ENCODE results near the gene IQGAP2.

IQGAP2 gene

GRCh38 chr5:76526950-76527583 is 124.0 kb downstream of the IQGAP2 start:
- H3K36me3 ChIP-seq (ENCODE audit: insufficient read depth, low read length) = no peaks in the 10 kb centered on the region
- no peak overlapping the region for H2AFZ ChIP-seq (ENCODE audit: low read depth, low read length)
- no peaks in the 10 kb centered on the region for H3K9me3 ChIP-seq (ENCODE audit: low read length)
- peaks cover 28% of the 10 kb centered on the region for H3K4me1 ChIP-seq (ENCODE audit: insufficient read depth, low read length)
- H3K27me3 ChIP-seq (ENCODE audit: insufficient read depth, low read length) = no peaks in the 10 kb centered on the region
- H3K4me3 ChIP-seq (ENCODE audit: low read length) = no peak overlapping the region

- Histone ChIP-seq H3K9me3 (ENCODE audit: low read length) (no peaks in the 10 kb centered on the region), H3K36me3 (ENCODE audit: insufficient read depth, low read length) (no peaks in the 10 kb centered on the region), H2AFZ (ENCODE audit: low read depth, low read length) (no peak overlapping the region), H3K4me3 (ENCODE audit: low read length) (no peak overlapping the region), H3K4me1 (ENCODE audit: insufficient read depth, low read length) (peaks cover 28% of the 10 kb centered on the region), H3K27me3 (ENCODE audit: insufficient read depth, low read length) (no peaks in the 10 kb centered on the region)
These were observed 124.6 kb downstream of the IQGAP2 start for GRCh38 chr5:76527685-76528161.

GRCh38 chr5:76528547-76529331 is 125.7 kb downstream of the IQGAP2 start:
- H3K36me3 ChIP-seq (ENCODE audit: insufficient read depth, low read length) = no peaks in the 10 kb centered on the region
- H3K27me3 ChIP-seq (ENCODE audit: insufficient read depth, low read length) = no peaks in the 10 kb centered on the region
- H3K4me1 ChIP-seq (ENCODE audit: insufficient read depth, low read length) = peaks cover 24% of the 10 kb centered on the region
- H3K4me3 ChIP-seq (ENCODE audit: low read length) = no peak overlapping the region
- no peaks in the 10 kb centered on the region for H3K9me3 ChIP-seq (ENCODE audit: low read length)
- H2AFZ ChIP-seq (ENCODE audit: low read depth, low read length) = no peak overlapping the region

- H3K9me3 ChIP-seq (ENCODE audit: low read length) = no peaks in the 10 kb centered on the region
- no peak overlapping the region for H3K4me3 ChIP-seq (ENCODE audit: low read length)
- no peaks in the 10 kb centered on the region for H3K36me3 ChIP-seq (ENCODE audit: insufficient read depth, low read length)
- H3K27me3 ChIP-seq (ENCODE audit: insufficient read depth, low read length) = no peaks in the 10 kb centered on the region
- no peak overlapping the region for H2AFZ ChIP-seq (ENCODE audit: low read depth, low read length)
- peaks cover 15% of the 10 kb centered on the region for H3K4me1 ChIP-seq (ENCODE audit: insufficient read depth, low read length)
These were observed 126.6 kb downstream of the IQGAP2 start for GRCh38 chr5:76529464-76530344.

- Histone ChIP-seq H3K4me1 (ENCODE audit: insufficient read depth, low read length) (peaks cover 7% of the 10 kb centered on the region), H3K4me3 (ENCODE audit: low read length) (no peak overlapping the region), H2AFZ (ENCODE audit: low read depth, low read length) (no peak overlapping the region), H3K27me3 (ENCODE audit: insufficient read depth, low read length) (no peaks in the 10 kb centered on the region), H3K9me3 (ENCODE audit: low read length) (no peaks in the 10 kb centered on the region), H3K36me3 (ENCODE audit: insufficient read depth, low read length) (no peaks in the 10 kb centered on the region)
These were observed 129.0 kb downstream of the IQGAP2 start for GRCh38 chr5:76532052-76532451.

- no peaks in the 10 kb centered on the region for H3K27me3 ChIP-seq (ENCODE audit: insufficient read depth, low read length)
- no peak overlapping the region for H2AFZ ChIP-seq (ENCODE audit: low read depth, low read length)
- no peak overlapping the region for H3K4me3 ChIP-seq (ENCODE audit: low read length)
- no peaks in the 10 kb centered on the region for H3K9me3 ChIP-seq (ENCODE audit: low read length)
- peaks cover 1% of the 10 kb centered on the region for H3K4me1 ChIP-seq (ENCODE audit: insufficient read depth, low read length)
- H3K36me3 ChIP-seq (ENCODE audit: insufficient read depth, low read length) = no peaks in the 10 kb centered on the region
These were observed 129.9 kb downstream of the IQGAP2 start for GRCh38 chr5:76532973-76533372.

- no peaks in the 10 kb centered on the region for H3K27me3 ChIP-seq (ENCODE audit: insufficient read depth, low read length)
- no peak overlapping the region for H2AFZ ChIP-seq (ENCODE audit: low read depth, low read length)
- H3K9me3 ChIP-seq (ENCODE audit: low read length) = no peaks in the 10 kb centered on the region
- H3K4me3 ChIP-seq (ENCODE audit: low read length) = no peak overlapping the region
- no peaks in the 10 kb centered on the region for H3K4me1 ChIP-seq (ENCODE audit: insufficient read depth, low read length)
- no peaks in the 10 kb centered on the region for H3K36me3 ChIP-seq (ENCODE audit: insufficient read depth, low read length)
These were observed 132.5 kb downstream of the IQGAP2 start for GRCh38 chr5:76535577-76535976.

- H3K4me1 ChIP-seq (ENCODE audit: insufficient read depth, low read length) = no peaks in the 10 kb centered on the region
- H3K27me3 ChIP-seq (ENCODE audit: insufficient read depth, low read length) = no peaks in the 10 kb centered on the region
These were observed 134.0 kb downstream of the IQGAP2 start for GRCh38 chr5:76537073-76537543.

GRCh38 chr5:76542241-76542640 is 139.2 kb downstream of the IQGAP2 start:
- Histone ChIP-seq H3K4me1 (ENCODE audit: insufficient read depth, low read length) (peaks cover 4% of the 10 kb centered on the region), H3K36me3 (ENCODE audit: insufficient read depth, low read length) (no peaks in the 10 kb centered on the region), H2AFZ (ENCODE audit: low read depth, low read length) (no peak overlapping the region), H3K27me3 (ENCODE audit: insufficient read depth, low read length) (no peaks in the 10 kb centered on the region), H3K9me3 (ENCODE audit: low read length) (no peaks in the 10 kb centered on the region), H3K4me3 (ENCODE audit: low read length) (no peak overlapping the region)

More at GRCh38 chr5:76537073-76537543, 134.0 kb downstream of the IQGAP2 start:
- H3K4me3 ChIP-seq (ENCODE audit: low read length) = no peak overlapping the region
- no peaks in the 10 kb centered on the region for H3K9me3 ChIP-seq (ENCODE audit: low read length)
- no peaks in the 10 kb centered on the region for H3K36me3 ChIP-seq (ENCODE audit: insufficient read depth, low read length)
- H2AFZ ChIP-seq (ENCODE audit: low read depth, low read length) = no peak overlapping the region

GRCh38 chr5:76542887-76543690 is 140.0 kb downstream of the IQGAP2 start:
- no peak overlapping the region for H3K4me3 ChIP-seq (ENCODE audit: low read length)
- no peaks in the 10 kb centered on the region for H3K27me3 ChIP-seq (ENCODE audit: insufficient read depth, low read length)
- peaks cover 4% of the 10 kb centered on the region for H3K4me1 ChIP-seq (ENCODE audit: insufficient read depth, low read length)
- no peaks in the 10 kb centered on the region for H3K36me3 ChIP-seq (ENCODE audit: insufficient read depth, low read length)
- no peaks in the 10 kb centered on the region for H3K9me3 ChIP-seq (ENCODE audit: low read length)
- H2AFZ ChIP-seq (ENCODE audit: low read depth, low read length) = no peak overlapping the region

- Histone ChIP-seq H2AFZ (ENCODE audit: low read depth, low read length) (no peak overlapping the region), H3K4me1 (ENCODE audit: insufficient read depth, low read length) (peaks cover 4% of the 10 kb centered on the region), H3K4me3 (ENCODE audit: low read length) (no peak overlapping the region), H3K36me3 (ENCODE audit: insufficient read depth, low read length) (no peaks in the 10 kb centered on the region), H3K9me3 (ENCODE audit: low read length) (no peaks in the 10 kb centered on the region), H3K27me3 (ENCODE audit: insufficient read depth, low read length) (no peaks in the 10 kb centered on the region)
These were observed 141.3 kb downstream of the IQGAP2 start for GRCh38 chr5:76544268-76544926.

- Histone ChIP-seq H3K36me3 (ENCODE audit: insufficient read depth, low read length) (no peaks in the 10 kb centered on the region), H3K4me3 (ENCODE audit: low read length) (no peak overlapping the region), H3K27me3 (ENCODE audit: insufficient read depth, low read length) (no peaks in the 10 kb centered on the region), H3K4me1 (ENCODE audit: insufficient read depth, low read length) (peaks cover 4% of the 10 kb centered on the region), H2AFZ (ENCODE audit: low read depth, low read length) (no peak overlapping the region), H3K9me3 (ENCODE audit: low read length) (no peaks in the 10 kb centered on the region)
These were observed 142.1 kb downstream of the IQGAP2 start for GRCh38 chr5:76545184-76545583.

Data from neuron (in vitro differentiated cells).